ENCODE data around the gene B4GALNT2.

B4GALNT2 gene

GRCh38 chr17:49191409-49191916, 58.9 kb downstream of the B4GALNT2 start:
- TF ChIP-seq USF1 (IDR thresholded peaks at IDR 0.05) (no peak), TEAD4 (IDR thresholded peaks at IDR 0.05) (no peak), TAF1 (IDR thresholded peaks at IDR 0.05; ENCODE audit: low read depth) (0 out of 2 replicates have a peak, but pooled peaks have one; percentile 4)

- TF ChIP-seq CEBPB (IDR thresholded peaks at IDR 0.05) = peak; percentile 59
- peak; percentile 93 for TF ChIP-seq TEAD4 (IDR thresholded peaks at IDR 0.05)
- TF ChIP-seq TAF1 (IDR thresholded peaks at IDR 0.05; ENCODE audit: low read depth) = peak; percentile 44
- no peak; the same call in 1 of the 2 replicates for TF ChIP-seq TCF12 (IDR thresholded peaks at IDR 0.05; ENCODE audit: low read depth)
- TF ChIP-seq CREB1 (IDR thresholded peaks at IDR 0.05; ENCODE audit: low read depth) = no peak
- peak; percentile 56 for TF ChIP-seq YY1 (IDR thresholded peaks at IDR 0.05; ENCODE audit: low read depth)
- TF ChIP-seq MAX (IDR thresholded peaks at IDR 0.05) = peak; percentile 98
- no peak for TF ChIP-seq REST (IDR thresholded peaks at IDR 0.05; ENCODE audit: low read depth)
- peak; percentile 25; the same call in 1 of the 2 replicates for TF ChIP-seq NFIC (IDR thresholded peaks at IDR 0.05)
- 0 out of 2 replicates have a peak, but pooled peaks have one; percentile 5 for TF ChIP-seq ZBTB7A (IDR thresholded peaks at IDR 0.05; ENCODE audit: low read depth)
- 0 out of 2 replicates have a peak, but pooled peaks have one; percentile 1 for TF ChIP-seq RAD21 (IDR thresholded peaks at IDR 0.05; ENCODE audit: low read depth)
These were observed 59.6 kb downstream of the B4GALNT2 start for GRCh38 chr17:49191917-49192741.

GRCh38 chr17:49193513-49194296, 61.1 kb downstream of the B4GALNT2 start:
- TF ChIP-seq EP300 (IDR thresholded peaks at IDR 0.05; ENCODE audit: borderline replicate concordance) = no peak; the same call in 1 of the 2 replicates
- TF ChIP-seq FOXM1 (IDR thresholded peaks at IDR 0.05; ENCODE audit: borderline replicate concordance, low read depth) = no peak
- TF ChIP-seq USF1 (IDR thresholded peaks at IDR 0.05) = peak; percentile 65
- no peak; the same call in 1 of the 2 replicates for TF ChIP-seq NFIC (IDR thresholded peaks at IDR 0.05)
- TF ChIP-seq TEAD4 (IDR thresholded peaks at IDR 0.05) = peak; percentile 46
- 0 out of 2 replicates have a peak, but pooled peaks have one; percentile 28 for TF ChIP-seq CREB1 (IDR thresholded peaks at IDR 0.05; ENCODE audit: low read depth)
- TF ChIP-seq EGR1 (IDR thresholded peaks at IDR 0.05) = peak; percentile 95
- TF ChIP-seq TCF12 (IDR thresholded peaks at IDR 0.05; ENCODE audit: low read depth) = peak; percentile 38; the same call in 1 of the 2 replicates
- TF ChIP-seq RAD21 (IDR thresholded peaks at IDR 0.05; ENCODE audit: low read depth) = no peak
- peak; percentile 67 for TF ChIP-seq MAX (IDR thresholded peaks at IDR 0.05)
- no peak for TF ChIP-seq YY1 (IDR thresholded peaks at IDR 0.05; ENCODE audit: low read depth)

- TF ChIP-seq CEBPB (IDR thresholded peaks at IDR 0.05) (no peak), FOXM1 (IDR thresholded peaks at IDR 0.05; ENCODE audit: borderline replicate concordance, low read depth) (no peak), YY1 (IDR thresholded peaks at IDR 0.05; ENCODE audit: low read depth) (no peak), ZBTB7A (IDR thresholded peaks at IDR 0.05; ENCODE audit: low read depth) (no peak), TCF12 (IDR thresholded peaks at IDR 0.05; ENCODE audit: low read depth) (no peak), EP300 (IDR thresholded peaks at IDR 0.05; ENCODE audit: borderline replicate concordance) (no peak), TAF1 (IDR thresholded peaks at IDR 0.05; ENCODE audit: low read depth) (no peak), CREB1 (IDR thresholded peaks at IDR 0.05; ENCODE audit: low read depth) (no peak)
These were observed 61.7 kb downstream of the B4GALNT2 start for GRCh38 chr17:49194297-49194607.

- no peak for TF ChIP-seq NFIC (IDR thresholded peaks at IDR 0.05)
- no peak for TF ChIP-seq CREB1 (IDR thresholded peaks at IDR 0.05; ENCODE audit: low read depth)
- TF ChIP-seq ZBTB7A (IDR thresholded peaks at IDR 0.05; ENCODE audit: low read depth) = no peak
- TF ChIP-seq YY1 (IDR thresholded peaks at IDR 0.05; ENCODE audit: low read depth) = no peak
- TF ChIP-seq USF1 (IDR thresholded peaks at IDR 0.05) = no peak
- no peak for TF ChIP-seq FOXM1 (IDR thresholded peaks at IDR 0.05; ENCODE audit: borderline replicate concordance, low read depth)
- TF ChIP-seq CEBPB (IDR thresholded peaks at IDR 0.05) = no peak
- TF ChIP-seq MAX (IDR thresholded peaks at IDR 0.05) = no peak
- TF ChIP-seq TAF1 (IDR thresholded peaks at IDR 0.05; ENCODE audit: low read depth) = no peak
- TF ChIP-seq REST (IDR thresholded peaks at IDR 0.05; ENCODE audit: low read depth) = no peak
- no peak for TF ChIP-seq TCF12 (IDR thresholded peaks at IDR 0.05; ENCODE audit: low read depth)
- TF ChIP-seq TEAD4 (IDR thresholded peaks at IDR 0.05) = no peak
- TF ChIP-seq RAD21 (IDR thresholded peaks at IDR 0.05; ENCODE audit: low read depth) = no peak
These were observed 63.2 kb downstream of the B4GALNT2 start for GRCh38 chr17:49195751-49196150.

All from Ishikawa (cell line).